Smooth muscle cell (in vitro differentiated cells): ENCODE data around the gene RAB3GAP2. TPM values are rescaled to one million over a fixed set of nuclear protein-coding genes. Genes with fewer than 3 reads are reported as not detected.

ENCODE experiments used
- DNase-seq: peaks from one replicate; lab custom pipeline; 2025; ENCODE audit not compliant: unreplicated experiment; lab: John Stamatoyannopoulos, UW
- H2AFZ ChIP-seq: fragments of 200-600 bp; sonication (generic); 2 replicates; pipeline ENCODE4 v1.6.0; 2016; ENCODE audit warnings: antibody characterized with exemption, low read depth, mild to moderate bottlenecking
- H3F3A ChIP-seq: fragments of 200-600 bp; sonication (generic); 2 replicates; pipeline ENCODE4 v1.6.0; 2017; ENCODE audit warnings: antibody characterized with exemption, low read depth
- H3K27ac ChIP-seq: fragments of 200-600 bp; sonication (generic); 2 replicates; pipeline ENCODE4 v1.5.1; 2016; ENCODE audit warnings: low read depth, mild to moderate bottlenecking
- H3K27me3 ChIP-seq: fragments of 200-600 bp; sonication (generic); 2 replicates; pipeline ENCODE4 v1.6.1; 2016; ENCODE audit warnings: low read depth, mild to moderate bottlenecking
- H3K36me3 ChIP-seq: fragments of 200-600 bp; sonication (generic); 2 replicates; pipeline ENCODE4 v1.5.1; 2016; ENCODE audit warnings: low read depth
- H3K4me1 ChIP-seq: fragments of 200-600 bp; sonication (generic); 2 replicates; pipeline ENCODE4 v1.5.1; 2016; ENCODE audit warnings: low read depth
- H3K4me2 ChIP-seq: fragments of 200-600 bp; sonication (generic); 2 replicates; pipeline ENCODE4 v1.6.0; 2016; ENCODE audit warnings: mild to moderate bottlenecking
- H3K4me3 ChIP-seq: fragments of 200-600 bp; sonication (generic); 2 replicates; pipeline ENCODE4 v1.5.1; 2016; ENCODE audit warnings: mild to moderate bottlenecking
- H3K79me2 ChIP-seq: fragments of 200-600 bp; sonication (generic); 2 replicates; pipeline ENCODE4 v1.6.0; 2016; ENCODE audit warnings: low read depth, mild to moderate bottlenecking
- H3K9ac ChIP-seq: fragments of 200-600 bp; sonication (generic); 2 replicates; pipeline ENCODE4 v1.6.0; 2016; ENCODE audit warnings: low read depth
- H3K9me3 ChIP-seq: fragments of 200-600 bp; sonication (generic); replicated peaks from 2 replicates; pipeline ENCODE4 v1.5.1; 2016; ENCODE audit warnings: low read depth
- H4K20me1 ChIP-seq: fragments of 200-600 bp; sonication (generic); 2 replicates; pipeline ENCODE4 v1.6.0; 2016; ENCODE audit warnings: low read depth
- CTCF ChIP-seq: fragments of 200-600 bp; sonication (generic); IDR thresholded peaks from 2 replicates; pipeline ENCODE4 v1.5.1; 2017; ENCODE audit warnings: borderline replicate concordance, mild to moderate bottlenecking, antibody characterized with exemption; ENCODE audit not compliant: insufficient read depth, poor library complexity, severe bottlenecking
- WGBS: methylation state at CpG from one replicate; pipeline ENCODE4 v1.1.7; 2016; ENCODE audit warnings: low lambda C conversion rate; 5-methylcytosine and 5-hydroxymethylcytosine counted together
- polyA plus RNA-seq: library from polyadenylated mRNA; unstranded; fragments of >200 nt; fragmentation: Nextera tagmentation; extraction: Ambion mirVana; gene quantifications from 2 replicates; pipeline ENCODE4 v1.2.1, GENCODE V29; 2016
- total RNA-seq: library from RNA; depleted of rRNA; stranded (reverse); fragments of >200 nt; gene quantifications from 2 replicates; pipeline ENCODE4 v1.2.3, GENCODE V29; 2014

Gene RAB3GAP2
- total and polyA plus RNA-seq, 2 experiments from 2014 or later = 12.9 to 33.0 TPM

- Histone ChIP-seq H3K27ac (no peak overlapping the region), H3K79me2 (no peaks in the 10 kb centered on the region), H3K9ac (no peak overlapping the region), H3K27me3 (no peaks in the 10 kb centered on the region), H2AFZ (no peak overlapping the region), H4K20me1 (no peaks in the 10 kb centered on the region), H3K4me1 (peaks cover 24% of the 10 kb centered on the region), H3K4me3 (no peak overlapping the region), H3F3A (no peaks in the 10 kb centered on the region), H3K4me2 (no peak overlapping the region), H3K9me3 (no peaks in the 10 kb centered on the region), H3K36me3 (no peaks in the 10 kb centered on the region)
- WGBS = 67% methylated on average over 1 of the region's 1 CpG
- no peak for TF ChIP-seq CTCF
- DNase-seq = no peak
These were observed 24.7 kb upstream of the RAB3GAP2 start for GRCh38 chr1:220296981-220297380.

GRCh38 chr1:220294846-220295301, 22.6 kb upstream of the RAB3GAP2 start:
- DNase-seq = no peak
- H3K27ac ChIP-seq = no peak overlapping the region
- no peaks in the 10 kb centered on the region for H3K9me3 ChIP-seq
- no peak overlapping the region for H2AFZ ChIP-seq
- no peak overlapping the region for H3K4me2 ChIP-seq
- H3K27me3 ChIP-seq = no peaks in the 10 kb centered on the region
- peaks cover 28% of the 10 kb centered on the region for H3K4me1 ChIP-seq
- H3K9ac ChIP-seq = no peak overlapping the region
- no peaks in the 10 kb centered on the region for H3F3A ChIP-seq
- H3K79me2 ChIP-seq = no peaks in the 10 kb centered on the region
- no peaks in the 10 kb centered on the region for H3K36me3 ChIP-seq
- WGBS = 95% methylated on average over 4 of the region's 4 CpGs
- H3K4me3 ChIP-seq = no peak overlapping the region
- no peaks in the 10 kb centered on the region for H4K20me1 ChIP-seq
- TF ChIP-seq CTCF = no peak

GRCh38 chr1:220291580-220291979, 19.3 kb upstream of the RAB3GAP2 start:
- no peaks in the 10 kb centered on the region for H3K36me3 ChIP-seq
- H3K79me2 ChIP-seq = no peaks in the 10 kb centered on the region
- DNase-seq = no peak
- no peak overlapping the region for H2AFZ ChIP-seq
- no peak overlapping the region for H3K27ac ChIP-seq
- no peaks in the 10 kb centered on the region for H3K27me3 ChIP-seq
- no peaks in the 10 kb centered on the region for H4K20me1 ChIP-seq
- H3K9ac ChIP-seq = no peak overlapping the region
- H3K4me2 ChIP-seq = no peak overlapping the region
- no peaks in the 10 kb centered on the region for H3F3A ChIP-seq
- no peak for TF ChIP-seq CTCF
- no peak overlapping the region for H3K4me3 ChIP-seq
- H3K9me3 ChIP-seq = no peaks in the 10 kb centered on the region
- H3K4me1 ChIP-seq = peaks cover 29% of the 10 kb centered on the region

GRCh38 chr1:220290140-220290761, 18.0 kb upstream of the RAB3GAP2 start:
- no peaks in the 10 kb centered on the region for H3K27me3 ChIP-seq
- H3K79me2 ChIP-seq = no peaks in the 10 kb centered on the region
- no peak overlapping the region for H3K4me2 ChIP-seq
- 20% methylated on average over 4 of the region's 4 CpGs for WGBS
- no peaks in the 10 kb centered on the region for H3K36me3 ChIP-seq
- no peak for DNase-seq
- no peak for TF ChIP-seq CTCF
- no peaks in the 10 kb centered on the region for H3K9me3 ChIP-seq
- peak overlapping the region; percentile 21 for H2AFZ ChIP-seq
- H3K9ac ChIP-seq = no peak overlapping the region
- no peak overlapping the region for H3K27ac ChIP-seq
- no peak overlapping the region for H3K4me3 ChIP-seq
- no peaks in the 10 kb centered on the region for H3F3A ChIP-seq
- H3K4me1 ChIP-seq = peaks cover 29% of the 10 kb centered on the region
- H4K20me1 ChIP-seq = no peaks in the 10 kb centered on the region
